SK-N-MC (cell line): ENCODE results near the gene FAM177A1.

Source experiments
- EZH2 ChIP-seq: fragments of 200-600 bp; sonication (generic); IDR thresholded peaks from one replicate; pipeline ENCODE4 v1.6.1; 2017; ENCODE audit warnings: antibody characterized with exemption
- FOXP2 ChIP-seq: optimal IDR thresholded peaks from 2 replicates; pipeline ENCODE3; 2011; ENCODE audit warnings: mild to moderate bottlenecking, moderate library complexity; ENCODE audit not compliant: insufficient read depth; ENCODE audit errors: extremely low read length, control extremely low read depth
- POLR2AphosphoS5 ChIP-seq: IDR thresholded peaks from 2 replicates; pipeline ENCODE4 v1.6.1; 2012; ENCODE audit warnings: mild to moderate bottlenecking, low read depth, low read length, borderline replicate concordance

GRCh38 chr14:35020713-35021112 lies 25.4 kb upstream of the FAM177A1 start:
- TF ChIP-seq EZH2 (no peak), POLR2AphosphoS5 (no peak), FOXP2 (no peak)
